IMR-90 (cell line): ENCODE measurements around the gene ASB7. TPM values are rescaled to one million over a fixed set of nuclear protein-coding genes. Genes with fewer than 3 reads are reported as not detected.

Experiments used
- ATAC-seq: fragments of 200-7000 bp; cut with Tn5 transposase; 2 replicates; pipeline ENCODE4 v1.9.1; 2020; ENCODE audit warnings: low read depth, mild to moderate bottlenecking, moderate library complexity
- BruUV-seq: library from RNA; stranded (reverse); fragments of 400-500 nt; replicated peaks from 2 replicates; lab custom pipeline; 2021; lab: Mats Ljungman, UMichigan
- CTCF ChIA-PET: fragments of 300-600 bp; formaldehyde crosslinking; extraction: SDS; loops from one replicate; lab custom pipeline; 2021; ENCODE audit warnings: antibody characterized with exemption; lab: Yijun Ruan, JAX
- POLR2A ChIA-PET: fragments of 300-600 bp; sonication (Branson Sonifier 250); formaldehyde crosslinking; loops from one replicate; lab custom pipeline; 2022; ENCODE audit warnings: antibody characterized with exemption; ENCODE audit not compliant: unreplicated experiment; lab: Charles Lee
- DNase-seq: peaks from one replicate; pipeline ENCODE4 v3.0.0; 2013
- H2AFZ ChIP-seq: replicated peaks from 2 replicates; pipeline ENCODE3; 2013; ENCODE audit warnings: low read length, mild to moderate bottlenecking; ENCODE audit not compliant: poor library complexity
- H2AK5ac ChIP-seq: 2 replicates; pipeline ENCODE4 v1.6.1; 2013; ENCODE audit warnings: low read depth, low read length, inconsistent platforms
- H2AK9ac ChIP-seq: replicated peaks from 2 replicates; pipeline ENCODE3; 2013; ENCODE audit warnings: mild to moderate bottlenecking, low read depth, low read length, moderate library complexity; ENCODE audit not compliant: poor library complexity
- H2BK120ac ChIP-seq: 2 replicates; pipeline ENCODE4 v1.6.1; 2013; ENCODE audit warnings: low read depth, low read length, inconsistent platforms
- H2BK15ac ChIP-seq: 3 replicates; pipeline ENCODE4 v1.6.1; 2013; ENCODE audit warnings: low read depth, low read length, inconsistent platforms
- H2BK20ac ChIP-seq: 2 replicates; pipeline ENCODE4 v1.6.1; 2013; ENCODE audit warnings: low read depth, mild to moderate bottlenecking, inconsistent platforms, low read length, moderate library complexity
- H2BK5ac ChIP-seq: 2 replicates; pipeline ENCODE4 v1.6.1; 2013; ENCODE audit warnings: mild to moderate bottlenecking, low read depth, low read length, inconsistent platforms; ENCODE audit not compliant: poor library complexity, severe bottlenecking
- H3K14ac ChIP-seq: replicated peaks from 2 replicates; pipeline ENCODE4 v1.6.1; 2013; ENCODE audit warnings: low read depth, low read length, inconsistent platforms
- H3K18ac ChIP-seq: 2 replicates; pipeline ENCODE4 v1.6.1; 2013; ENCODE audit warnings: low read depth, low read length, control low read depth
- H3K23ac ChIP-seq: 2 replicates; pipeline ENCODE4 v1.6.1; 2013; ENCODE audit warnings: low read depth, low read length, inconsistent platforms
- H3K27ac ChIP-seq: 2 replicates; pipeline ENCODE4 v1.5.1; 2013; ENCODE audit warnings: mild to moderate bottlenecking, control low read depth, low read length; ENCODE audit not compliant: insufficient read depth
- H3K27me3 ChIP-seq: 2 replicates; pipeline ENCODE4 v1.6.1; 2013; ENCODE audit warnings: low read length; ENCODE audit not compliant: control insufficient read depth, insufficient read depth
- H3K36me3 ChIP-seq: 2 replicates; pipeline ENCODE4 v1.6.1; 2013; ENCODE audit warnings: low read length, mixed read lengths; ENCODE audit not compliant: control insufficient read depth, insufficient read depth
- H3K4ac ChIP-seq: 2 replicates; pipeline ENCODE4 v1.6.1; 2013; ENCODE audit warnings: low read depth, low read length, inconsistent platforms
- H3K4me1 ChIP-seq: 2 replicates; pipeline ENCODE4 v1.6.1; 2013; ENCODE audit warnings: low read length, mixed read lengths; ENCODE audit not compliant: control insufficient read depth, insufficient read depth
- H3K4me2 ChIP-seq: 2 replicates; pipeline ENCODE4 v1.6.1; 2013; ENCODE audit warnings: low read depth, mild to moderate bottlenecking, control low read depth, low read length, moderate library complexity
- H3K4me3 ChIP-seq: 2 replicates; pipeline ENCODE4 v1.5.1; 2013; ENCODE audit warnings: low read depth, mild to moderate bottlenecking, control low read depth, low read length, moderate library complexity; ENCODE audit not compliant: insufficient read depth
- H3K56ac ChIP-seq: 2 replicates; pipeline ENCODE4 v1.6.1; 2013; ENCODE audit warnings: low read length, inconsistent platforms; ENCODE audit not compliant: insufficient read depth; ENCODE audit errors: extremely low read depth
- H3K79me1 ChIP-seq, 2 experiments: 2 replicates each; pipeline ENCODE4 v1.6.1; 2013; ENCODE audit warnings: low read length in 2 of 2, inconsistent platforms in 1 of 2, low read depth in 1 of 2
- H3K9ac ChIP-seq: 2 replicates; pipeline ENCODE4 v1.6.1; 2013; ENCODE audit warnings: low read depth, low read length, control low read depth
- H3K9me1 ChIP-seq: 2 replicates; pipeline ENCODE4 v1.6.1; 2013; ENCODE audit warnings: low read length, inconsistent platforms; ENCODE audit not compliant: insufficient read depth
- H3K9me3 ChIP-seq: 2 replicates; pipeline ENCODE4 v1.6.1; 2013; ENCODE audit warnings: low read length; ENCODE audit not compliant: control insufficient read depth, insufficient read depth
- H4K20me1 ChIP-seq: 2 replicates; pipeline ENCODE4 v1.6.1; 2013; ENCODE audit warnings: low read length, inconsistent platforms; ENCODE audit not compliant: insufficient read depth
- H4K5ac ChIP-seq: 2 replicates; pipeline ENCODE4 v1.6.1; 2013; ENCODE audit warnings: mild to moderate bottlenecking, low read depth, low read length, control low read depth
- H4K8ac ChIP-seq, 2 experiments: 2 replicates each; pipeline ENCODE4 v1.6.1; 2013; ENCODE audit warnings: low read depth in 2 of 2, low read length in 2 of 2, control low read depth in 1 of 2, inconsistent platforms in 1 of 2
- H4K91ac ChIP-seq: 2 replicates; pipeline ENCODE4 v1.6.1; 2013; ENCODE audit warnings: low read depth, low read length, inconsistent platforms; ENCODE audit not compliant: insufficient read depth
- BHLHE40 ChIP-seq: fragments of 150-350 bp; IDR thresholded peaks from 2 replicates; pipeline ENCODE4 v1.6.1; 2016; ENCODE audit warnings: mild to moderate bottlenecking, low read depth, low read length
- MAFK ChIP-seq: IDR thresholded peaks from 2 replicates; pipeline ENCODE4 v1.6.1; 2012; ENCODE audit warnings: low read depth, low read length, improper control_type of control experiment
- NFE2L2 ChIP-seq: fragments of 150-350 bp; IDR thresholded peaks from 2 replicates; pipeline ENCODE4 v1.6.1; 2016; ENCODE audit warnings: low read depth, mild to moderate bottlenecking, low read length
- RCOR1 ChIP-seq: IDR thresholded peaks from 2 replicates; pipeline ENCODE4 v1.6.1; 2012; ENCODE audit warnings: mild to moderate bottlenecking, low read length, improper control_type of control experiment; ENCODE audit not compliant: insufficient replicate concordance
- WGBS, 2 experiments: methylation state at CpG; one replicate each; pipeline versions ENCODE4 v1.1.5 to v1.1.7; 2013; ENCODE audit warnings: missing lambda C conversion rate in 2 of 2; ENCODE audit not compliant: insufficient read length in 1 of 2; ENCODE audit errors: extremely low coverage in 2 of 2; 5-methylcytosine and 5-hydroxymethylcytosine counted together
- dilution Hi-C: fragments of 300-500 bp; cut with HindIII; formaldehyde crosslinking; loops from one replicate; pipeline ENCODE4 v1.14.3; 2018; ENCODE audit warnings: low sequenced_read_pairs; ENCODE audit not compliant: unreplicated experiment
- in situ Hi-C: fragments of 300-500 bp; cut with MboI; formaldehyde crosslinking; loops from 3 replicates; pipeline ENCODE4 v1.14.3; 2019; ENCODE audit warnings: low sequenced_read_pairs, inconsistent platforms, mixed read lengths
- intact Hi-C: fragments of 100-400 bp; cut with micrococcal nuclease; formaldehyde crosslinking; loops from 2 replicates; pipeline ENCODE4 v1.10.0; 2022
- polyA plus RNA-seq, 3 experiments: library from polyadenylated mRNA; depleted of rRNA; stranded (reverse); fragments of >200 nt; gene quantifications; 2 replicates each; pipeline ENCODE4 v1.2.3, GENCODE V29; 2012; ENCODE audit warnings: low replicate concordance in 1 of 3
- total RNA-seq: library from RNA; depleted of rRNA; stranded (reverse); fragments of >200 nt; gene quantifications from 2 replicates; pipeline ENCODE4 v1.2.3, GENCODE V29; 2012
- TF ChIP-seq, protein P1 (sequence below): fragments of 150-350 bp; IDR thresholded peaks from 2 replicates; pipeline ENCODE4 v1.6.1; 2017; ENCODE audit warnings: mild to moderate bottlenecking, antibody characterized with exemption, low read length, low read depth
- TF ChIP-seq, protein P2 (sequence below): fragments of 150-350 bp; IDR thresholded peaks from 2 replicates; pipeline ENCODE4 v1.6.1; 2016; ENCODE audit warnings: low read depth, mild to moderate bottlenecking, low read length, moderate library complexity, borderline replicate concordance

Gene ASB7
- total and polyA plus RNA-seq, 2 of the 4 experiments (the other 2 are of a cell fraction), result 7.7 to 16.7 TPM

DNA sequence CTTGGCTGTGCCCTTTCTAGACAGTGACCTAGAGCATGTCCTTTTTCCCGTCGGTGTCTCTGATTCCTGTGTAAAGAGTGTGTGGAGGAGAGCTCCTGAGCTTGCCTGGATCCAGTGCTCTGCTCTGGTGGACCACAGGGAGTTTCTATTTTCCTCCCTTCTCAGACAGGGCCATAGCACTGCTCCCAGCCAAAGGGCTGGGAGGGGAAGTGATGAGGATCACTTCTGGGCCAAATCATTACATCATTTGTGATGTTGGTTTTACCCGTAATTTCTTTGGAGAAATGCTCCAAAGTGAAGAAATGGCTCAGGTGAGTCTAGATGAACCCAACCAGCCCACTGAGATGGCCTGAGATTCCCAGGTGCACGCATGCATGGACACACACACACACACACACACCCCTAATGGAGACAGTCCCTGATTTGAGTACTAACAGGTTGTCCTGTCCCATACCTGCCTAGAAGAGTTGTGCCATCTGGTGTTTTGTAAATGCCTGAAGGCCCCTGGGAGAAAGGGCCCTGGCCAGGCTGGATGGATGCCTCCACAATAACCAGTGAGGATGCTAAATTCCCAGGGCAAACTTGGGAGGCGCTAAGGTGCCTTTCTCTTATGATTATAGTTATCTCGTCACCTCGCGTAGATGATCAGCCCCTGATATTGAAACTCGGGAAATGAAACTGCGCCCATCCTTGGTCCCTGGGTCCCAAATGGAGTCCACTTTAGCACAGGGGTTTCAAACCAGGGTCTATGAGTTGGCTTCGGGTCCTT lies 86.9 kb downstream of the ASB7 start:
- ATAC-seq (no peak), DNase-seq (no peak)
- Histone ChIP-seq H3K14ac (peak overlapping the region; percentile 92; the same call in 1 of the 2 replicates), H2BK15ac (peak overlapping the region; percentile 92; the same call in 1 of the 3 replicates), H2AK9ac (peak overlapping the region; percentile 7), H3K79me1 (no peaks in the 10 kb centered on the region), H2BK120ac (peak overlapping the region; percentile 97), H3K27me3 (no peaks in the 10 kb centered on the region), H3K56ac (no peak overlapping the region), H3K36me3 (no peaks in the 10 kb centered on the region), H3K9ac (no peak overlapping the region), H3K4ac (peak overlapping the region; percentile 95), H4K91ac (peak overlapping the region; percentile 94), H4K5ac (no peak overlapping the region), H2AFZ (peak overlapping the region; percentile 87), H3K27ac (no peak overlapping the region), H3K18ac (no peak overlapping the region; the same call in 1 of the 2 replicates), H3K4me2 (no peak overlapping the region), H4K8ac (peak overlapping the region; percentile 15 to 43; a peak in 2 of 4 replicates), H2AK5ac (peak overlapping the region; percentile 89), H2BK20ac (peak overlapping the region; percentile 96; the same call in 1 of the 2 replicates), H2BK5ac (no peak overlapping the region), H3K9me1 (peaks cover 32% of the 10 kb centered on the region), H3K9me3 (no peaks in the 10 kb centered on the region), H3K4me3 (no peak overlapping the region), H3K23ac (peak overlapping the region; percentile 48), H3K4me1 (peaks cover 15% of the 10 kb centered on the region), H4K20me1 (no peaks in the 10 kb centered on the region)
- dilution Hi-C loops (no loop called here), in situ Hi-C loops (no loop called here), intact Hi-C loops (no loop called here)
- no peak for TF ChIP-seq MAFK
- TF ChIP-seq BHLHE40, result no peak
- no peak for TF ChIP-seq RCOR1
- no peak for TF ChIP-seq NFE2L2
- TF ChIP-seq, protein P1, sequence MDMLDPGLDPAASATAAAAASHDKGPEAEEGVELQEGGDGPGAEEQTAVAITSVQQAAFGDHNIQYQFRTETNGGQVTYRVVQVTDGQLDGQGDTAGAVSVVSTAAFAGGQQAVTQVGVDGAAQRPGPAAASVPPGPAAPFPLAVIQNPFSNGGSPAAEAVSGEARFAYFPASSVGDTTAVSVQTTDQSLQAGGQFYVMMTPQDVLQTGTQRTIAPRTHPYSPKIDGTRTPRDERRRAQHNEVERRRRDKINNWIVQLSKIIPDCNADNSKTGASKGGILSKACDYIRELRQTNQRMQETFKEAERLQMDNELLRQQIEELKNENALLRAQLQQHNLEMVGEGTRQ, result no peak
- TF ChIP-seq, protein P2, sequence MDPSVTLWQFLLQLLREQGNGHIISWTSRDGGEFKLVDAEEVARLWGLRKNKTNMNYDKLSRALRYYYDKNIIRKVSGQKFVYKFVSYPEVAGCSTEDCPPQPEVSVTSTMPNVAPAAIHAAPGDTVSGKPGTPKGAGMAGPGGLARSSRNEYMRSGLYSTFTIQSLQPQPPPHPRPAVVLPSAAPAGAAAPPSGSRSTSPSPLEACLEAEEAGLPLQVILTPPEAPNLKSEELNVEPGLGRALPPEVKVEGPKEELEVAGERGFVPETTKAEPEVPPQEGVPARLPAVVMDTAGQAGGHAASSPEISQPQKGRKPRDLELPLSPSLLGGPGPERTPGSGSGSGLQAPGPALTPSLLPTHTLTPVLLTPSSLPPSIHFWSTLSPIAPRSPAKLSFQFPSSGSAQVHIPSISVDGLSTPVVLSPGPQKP, result no peak
- CTCF ChIA-PET, result interaction anchor here (1.7 kb wide), 1 partner anchor 18 kb away, joined by 6 read pairs; no protein-coding TSS in a partner anchor
- 95% methylated on average over 7 of the region's 11 CpGs; no CpG with 5 or more reads in 1 of the 2 experiments for WGBS, 2 experiments
- POLR2A ChIA-PET, result no interaction called here
- no TSS peak for BruUV-seq
